OCI-M2 (cell line): ENCODE data around the gene OAS2.

Experiments
- DNase-seq: peaks from one replicate; lab custom pipeline; 2025; ENCODE audit not compliant: unreplicated experiment; lab: John Stamatoyannopoulos, UW

Gene OAS2

GRCh38 chr12:113007166-113007565 is 28.8 kb downstream of the OAS2 start:
- DNase-seq: no peak

GRCh38 chr12:113010701-113011100 is 32.4 kb downstream of the OAS2 start:
- no peak for DNase-seq

- DNase-seq: no peak
Observed at GRCh38 chr12:113014565-113014964, 36.2 kb downstream of the OAS2 start.

GRCh38 chr12:113016796-113017195 is 38.5 kb downstream of the OAS2 start:
- no peak for DNase-seq

GRCh38 chr12:113019025-113019424 is 40.7 kb downstream of the OAS2 start:
- DNase-seq: no peak

- DNase-seq: no peak
Observed at GRCh38 chr12:113021500-113021899, 43.2 kb downstream of the OAS2 start.

- DNase-seq: no peak
Observed at GRCh38 chr12:113022563-113023297, 44.4 kb downstream of the OAS2 start.

- no peak for DNase-seq
Observed at GRCh38 chr12:113027726-113028125, 49.4 kb downstream of the OAS2 start.

- no peak for DNase-seq
Observed at GRCh38 chr12:113030875-113031525, 52.7 kb downstream of the OAS2 start.

GRCh38 chr12:113039911-113040445 is 61.7 kb downstream of the OAS2 start:
- no peak for DNase-seq

- DNase-seq: no peak
Observed at GRCh38 chr12:113040722-113041171, 62.4 kb downstream of the OAS2 start.

- no peak for DNase-seq
Observed at GRCh38 chr12:113041560-113041959, 63.2 kb downstream of the OAS2 start.

GRCh38 chr12:113043240-113043639 is 64.9 kb downstream of the OAS2 start:
- DNase-seq: no peak

- DNase-seq: no peak
Observed at GRCh38 chr12:113044516-113044915, 66.2 kb downstream of the OAS2 start.

- peak; percentile 30 for DNase-seq
Observed at GRCh38 chr12:113048716-113049127, 70.4 kb downstream of the OAS2 start.

- no peak for DNase-seq
Observed at GRCh38 chr12:113049976-113050742, 71.8 kb downstream of the OAS2 start.

GRCh38 chr12:113050795-113051194 is 72.5 kb downstream of the OAS2 start:
- no peak for DNase-seq

- DNase-seq: no peak
Observed at GRCh38 chr12:113051759-113052158, 73.4 kb downstream of the OAS2 start.

GRCh38 chr12:113052326-113052725 is 74.0 kb downstream of the OAS2 start:
- DNase-seq: no peak

GRCh38 chr12:113054948-113055486 is 76.7 kb downstream of the OAS2 start:
- DNase-seq: no peak
